Stimulated activated CD8-positive, alpha-beta memory T cell treated with anti-CD3 and anti-CD28 coated beads, Interleukin-7, amount 100 ng/mL, for 1 hour (primary cell): ENCODE data around the gene RPH3AL.

Source experiments
- DNase-seq, 2 donors: peaks; one replicate each; pipeline ENCODE4 v3.0.0-alpha.2; 2020; ENCODE audit warnings: low read depth in 2 of 2

Gene RPH3AL

GRCh38 chr17:353213-353837 is 718 bp upstream of the RPH3AL start:
- DNase-seq, result no peak

DNA sequence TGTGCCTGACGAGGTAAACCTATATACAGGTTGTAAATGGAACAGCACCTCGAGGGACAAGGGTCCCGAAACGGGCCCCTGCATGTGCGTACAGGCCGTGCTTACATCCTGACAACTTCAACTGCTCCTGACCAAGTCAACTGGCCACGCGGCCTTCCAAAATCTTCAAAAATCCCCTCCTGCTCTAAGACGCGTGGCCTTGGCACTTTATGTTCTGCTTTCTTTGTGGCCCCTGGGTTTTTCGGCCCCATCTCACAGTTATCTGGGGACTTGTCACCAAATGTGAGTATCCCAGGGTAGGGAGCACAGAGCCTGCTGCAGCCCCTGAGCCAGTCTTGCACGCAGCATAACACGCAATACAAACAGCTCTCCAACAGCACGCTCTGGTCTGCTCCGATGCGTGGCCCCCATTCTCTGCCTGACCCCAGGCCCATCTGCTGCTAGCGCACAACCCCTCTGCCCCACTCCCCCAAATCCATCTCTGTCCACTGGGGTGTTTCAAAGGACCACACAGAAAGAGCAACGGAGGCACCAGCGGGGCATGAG is 659 bp downstream of the RPH3AL start:
- no peak for DNase-seq

- DNase-seq, result no peak
These were observed 1.2 kb downstream of the RPH3AL start for GRCh38 chr17:351449-351738.

GRCh38 chr17:350706-351448 is 1.7 kb downstream of the RPH3AL start:
- no peak for DNase-seq

DNA sequence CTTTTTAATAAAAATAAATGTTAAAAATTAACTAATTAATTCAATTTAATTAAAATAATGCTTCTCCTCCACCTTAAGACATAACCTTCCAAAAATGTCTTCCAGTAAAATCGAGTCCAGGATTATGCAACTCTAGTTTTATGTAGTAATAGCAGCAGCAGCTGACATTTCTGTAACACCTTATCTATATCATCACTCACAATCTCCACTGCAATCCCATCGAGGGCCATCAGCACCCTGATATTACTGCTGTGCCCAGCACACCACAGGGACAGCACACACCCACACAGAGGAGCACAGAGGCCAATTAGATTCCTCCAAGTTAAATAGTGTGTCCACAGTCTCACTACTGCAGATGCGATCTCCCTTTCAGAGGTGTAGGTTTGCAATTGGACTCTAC is 2.9 kb downstream of the RPH3AL start:
- DNase-seq, result no peak

DNA sequence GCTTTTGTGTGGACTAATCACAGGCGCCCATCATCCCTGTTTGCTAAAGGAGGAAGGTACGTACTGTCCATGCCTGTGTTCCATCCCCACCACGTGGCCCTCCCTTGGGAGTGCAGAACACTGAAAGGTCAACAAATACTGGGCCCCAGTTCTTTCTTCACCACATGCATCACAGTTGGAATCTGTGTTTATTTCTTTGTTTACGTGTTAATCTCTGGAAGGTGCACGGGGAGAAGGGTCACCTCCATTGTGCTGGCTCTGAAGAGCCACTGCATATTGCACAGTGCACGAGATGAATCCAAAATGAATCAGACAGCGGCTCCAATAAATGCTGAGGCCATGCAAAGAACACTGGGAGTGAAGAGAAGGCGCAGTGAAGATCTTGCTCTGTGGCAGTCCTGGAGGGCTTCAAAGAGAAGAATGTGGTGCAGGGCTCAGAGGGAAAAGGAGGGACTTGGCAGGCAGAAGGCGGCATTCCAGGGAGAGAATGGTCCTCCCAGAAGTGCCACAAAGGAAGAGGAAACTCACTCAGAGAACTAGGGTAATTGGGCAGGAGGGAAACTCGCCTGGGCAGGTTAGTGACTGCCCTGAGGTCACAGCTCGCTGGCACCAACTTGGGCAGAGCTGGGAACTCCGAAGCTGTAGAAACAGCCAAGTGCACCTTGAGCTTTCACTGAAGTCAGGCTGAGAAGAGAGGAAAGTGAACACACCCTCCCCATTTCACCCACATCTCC is 3.7 kb downstream of the RPH3AL start:
- DNase-seq, result no peak

DNA sequence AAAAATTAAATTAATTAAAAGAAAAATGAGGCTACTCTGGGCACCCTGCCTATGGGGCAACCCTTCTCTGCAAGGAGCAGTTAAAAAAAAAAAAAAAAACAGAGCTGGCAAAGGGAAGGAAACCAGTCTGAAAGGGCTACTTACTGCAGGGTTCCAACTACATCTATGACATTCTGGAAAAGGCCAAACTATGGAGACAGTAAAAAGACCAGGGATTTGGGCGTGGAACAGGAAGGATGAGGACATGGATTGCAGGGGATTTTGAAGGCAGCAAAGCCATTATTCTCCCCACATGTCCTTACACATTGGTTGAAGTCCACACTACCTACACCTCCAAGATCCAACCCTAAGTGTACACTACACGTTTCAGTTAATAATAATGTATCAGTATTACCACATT is 4.6 kb downstream of the RPH3AL start:
- no peak for DNase-seq

DNA sequence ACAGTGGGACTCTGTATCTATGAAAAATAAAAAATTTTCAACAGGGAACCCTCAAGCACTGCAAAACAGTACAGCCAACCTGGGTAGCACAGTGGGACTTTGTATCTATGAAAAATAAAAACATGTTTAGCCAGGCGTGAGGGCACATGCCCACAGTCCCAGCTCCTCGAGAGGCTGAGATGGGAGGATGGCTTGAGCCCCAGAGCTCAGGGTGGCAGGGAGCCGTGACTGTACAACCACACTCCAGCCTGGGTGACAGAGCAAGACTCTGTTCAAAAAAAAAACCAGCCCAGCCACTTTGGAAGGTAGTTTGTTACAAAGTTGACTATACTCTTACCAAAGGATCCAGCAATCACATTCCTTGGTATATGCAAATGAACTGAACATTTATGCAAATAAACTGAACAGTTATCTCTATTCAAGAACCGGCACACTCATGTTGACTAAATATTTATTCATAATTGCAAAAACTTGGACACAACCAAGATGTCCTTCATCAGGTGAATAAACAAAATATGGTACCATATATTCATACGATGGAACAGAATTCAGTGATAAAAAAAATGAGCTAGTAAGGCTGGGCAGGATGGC is 5.2 kb downstream of the RPH3AL start:
- DNase-seq, result no peak

GRCh38 chr17:345992-346785 is 6.4 kb downstream of the RPH3AL start:
- no peak for DNase-seq

DNA sequence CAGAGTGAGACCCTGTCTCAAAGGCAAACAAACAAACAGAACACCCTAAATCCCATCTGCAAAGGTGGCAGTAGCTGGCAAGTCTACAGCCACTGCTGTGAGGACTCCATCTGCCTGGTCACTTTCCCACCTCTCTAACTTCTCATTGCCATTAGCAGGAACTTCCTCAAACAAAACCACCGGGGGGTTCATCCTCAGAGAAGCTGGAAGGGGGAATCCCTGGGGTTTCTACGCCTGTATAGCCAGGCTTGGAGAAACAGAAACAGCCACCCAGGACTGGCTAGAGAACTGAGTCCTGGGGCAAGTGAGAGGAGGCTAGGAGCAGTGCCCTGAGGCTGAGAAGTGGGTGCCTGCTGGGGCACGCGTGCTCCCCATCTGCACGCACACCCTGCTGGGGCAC is 7.3 kb downstream of the RPH3AL start:
- no peak for DNase-seq

DNA sequence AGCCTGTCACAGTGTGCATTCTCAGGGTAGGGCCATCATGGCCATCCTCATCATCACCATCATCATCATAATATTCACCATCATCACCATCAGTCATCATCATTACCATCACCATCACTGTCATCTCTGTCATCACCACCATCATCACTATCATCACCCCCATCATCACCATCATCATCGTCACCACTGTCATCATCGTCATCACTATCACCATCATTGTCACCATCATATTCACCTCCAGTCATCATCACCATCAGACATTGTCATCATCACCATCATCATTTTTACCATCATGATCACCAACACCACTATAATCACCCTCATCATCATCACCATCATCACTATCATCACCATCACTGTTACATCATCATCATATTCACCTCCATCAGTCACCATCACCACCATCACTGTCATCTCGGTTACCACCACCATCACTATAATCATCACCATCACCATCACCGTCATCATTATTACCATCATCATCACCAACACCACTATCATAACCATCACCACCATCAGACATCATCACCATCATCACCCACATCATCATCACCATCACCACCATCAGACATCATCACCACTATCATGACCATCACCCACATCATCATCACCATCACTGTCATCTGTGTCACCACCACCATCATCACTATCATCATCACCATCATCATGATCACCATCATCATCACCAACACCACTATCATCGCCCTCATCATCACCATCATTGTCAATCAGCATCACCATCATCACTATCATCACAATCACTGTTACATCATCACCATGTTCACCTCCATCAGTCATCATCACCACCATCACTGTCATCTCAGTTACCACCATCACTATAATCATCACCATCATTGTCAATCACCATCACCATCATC is 8.5 kb downstream of the RPH3AL start:
- DNase-seq, result no peak

DNA sequence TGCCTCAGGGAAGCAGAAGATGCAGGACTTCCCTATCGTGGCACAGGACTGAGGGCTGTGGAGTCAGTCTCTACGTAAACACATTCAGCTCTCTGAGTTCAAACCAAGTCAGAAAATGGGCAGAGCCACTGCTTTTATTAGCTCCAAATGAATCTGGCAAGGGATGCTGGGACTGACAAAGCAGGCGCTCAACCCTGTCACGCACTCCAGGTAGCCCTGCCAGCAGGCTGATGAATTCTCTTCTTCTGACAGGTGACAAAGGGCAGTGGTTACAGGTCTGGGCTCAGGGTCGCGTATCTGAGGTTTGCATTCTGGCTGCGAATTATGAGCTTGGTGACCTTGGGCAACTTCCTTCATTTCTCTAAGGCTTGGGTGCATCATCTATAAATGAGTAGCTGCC is 9.4 kb downstream of the RPH3AL start:
- DNase-seq, result no peak

DNA sequence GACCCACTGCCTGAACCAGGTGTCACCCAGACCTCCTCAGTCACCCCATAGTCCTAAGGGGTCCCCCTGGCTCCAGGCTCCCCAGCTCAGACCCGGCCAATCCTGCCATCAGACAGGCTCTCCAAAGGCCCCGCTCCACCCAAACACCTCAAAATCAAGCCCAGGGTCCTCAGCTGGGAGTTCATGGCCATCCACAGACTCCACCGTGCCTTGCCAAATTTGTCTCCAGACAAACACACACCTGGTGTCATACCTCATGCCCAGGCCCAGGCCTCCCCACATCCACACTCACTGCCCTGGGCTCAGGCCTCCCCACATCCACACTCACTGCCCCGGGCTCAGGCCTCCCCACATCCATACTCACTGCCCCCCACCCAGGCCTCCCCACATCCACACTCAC is 12.5 kb downstream of the RPH3AL start:
- no peak for DNase-seq

DNA sequence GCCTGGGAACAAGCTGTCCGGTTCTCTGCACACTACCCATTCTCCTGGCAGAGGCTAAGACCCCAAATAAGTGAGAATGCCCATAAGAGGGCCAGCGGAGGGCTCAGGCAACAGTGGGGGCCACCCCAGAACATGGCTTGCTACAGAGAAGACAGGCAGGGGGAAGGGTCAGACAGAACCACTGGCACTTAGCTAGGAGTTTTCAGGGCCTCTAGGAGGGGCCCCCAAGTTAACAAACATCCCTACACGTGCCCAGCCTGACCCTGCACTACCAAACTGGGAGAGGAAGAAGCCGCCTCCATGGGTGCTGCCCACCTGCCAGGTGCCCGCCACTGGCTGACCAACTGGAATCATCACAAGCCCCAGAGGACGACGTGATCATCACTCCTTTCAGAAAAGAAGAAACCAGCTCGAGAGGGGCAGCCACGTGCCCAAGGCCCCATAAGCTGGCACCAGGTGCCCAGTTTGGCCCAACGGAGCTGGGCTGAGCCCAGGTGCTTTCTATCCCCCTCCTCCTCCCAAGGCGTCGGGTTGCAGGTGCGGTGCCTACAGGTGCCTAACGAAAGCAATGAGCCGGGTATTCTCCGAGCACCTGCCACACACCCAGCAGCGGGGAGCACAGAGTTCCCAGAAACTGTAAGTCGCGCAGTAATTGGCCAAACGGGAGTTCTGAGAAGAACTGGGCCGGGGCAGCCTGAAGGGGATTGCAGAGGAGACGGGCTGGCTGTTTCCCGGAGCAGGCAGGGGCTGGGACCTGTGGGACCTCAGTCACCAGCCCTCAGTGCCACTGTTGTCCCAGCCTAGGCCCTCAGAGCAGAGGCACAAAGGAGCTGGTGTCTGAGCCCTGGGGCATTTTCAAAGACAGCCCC is 13.2 kb downstream of the RPH3AL start:
- no peak for DNase-seq

GRCh38 chr17:338442-339192 is 14.0 kb downstream of the RPH3AL start:
- no peak for DNase-seq

GRCh38 chr17:337866-338265 is 14.7 kb downstream of the RPH3AL start:
- DNase-seq, result no peak

DNA sequence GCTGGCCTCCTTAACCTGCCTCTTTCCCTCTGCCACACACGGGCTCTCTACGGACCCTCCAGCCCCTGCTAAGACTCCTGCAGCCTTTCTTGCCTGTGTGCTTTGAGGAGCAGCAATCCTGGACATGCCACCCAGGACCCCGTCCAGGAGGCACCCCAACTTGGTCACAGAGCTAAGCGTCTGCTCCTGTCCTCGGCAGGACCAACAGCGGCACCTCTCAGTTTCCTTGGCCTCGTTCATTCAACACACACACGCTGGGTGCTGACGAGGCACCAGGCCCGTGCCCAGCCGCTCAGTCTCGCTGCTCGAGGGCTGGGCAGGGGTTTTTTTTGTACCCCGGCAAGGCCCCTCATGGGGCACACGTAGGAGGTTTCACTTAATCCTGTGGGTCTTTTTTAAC is 15.2 kb downstream of the RPH3AL start:
- no peak for DNase-seq

- DNase-seq, result no peak
These were observed 15.6 kb downstream of the RPH3AL start for GRCh38 chr17:337022-337420.
